ENCODE measurements around the gene CEP162. TPM values are rescaled to one million over a fixed set of nuclear protein-coding genes. Genes with fewer than 3 reads are reported as not detected.

The CEP162 gene
- total RNA-seq, 2 experiments from 2014 or later, result 2.6 to 2.8 TPM

- H3K4me3 Mint-ChIP-seq, result no peak overlapping the region
Measured at GRCh38 chr6:84258268-84258667, 30.8 kb upstream of the CEP162 start.

GRCh38 chr6:84255641-84256040 lies 28.2 kb upstream of the CEP162 start:
- Mint-ChIP-seq H3K4me3 (no peak overlapping the region), H3K9me3 (no peaks in the 10 kb centered on the region), H3K27me3 (peaks cover 61% of the 10 kb centered on the region), H3K4me1 (ENCODE audit: low read depth) (no peaks in the 10 kb centered on the region), H3K27ac (no peak overlapping the region), H3K36me3 (ENCODE audit: low read depth) (no peaks in the 10 kb centered on the region)
- intact Hi-C loops (cut with DNase I, micrococcal nuclease), result no loop called here
- Histone ChIP-seq H3K36me3 (ENCODE audit: insufficient read depth, low read length) (no peaks in the 10 kb centered on the region), H3K4me1 (ENCODE audit: insufficient read depth, low read length) (no peaks in the 10 kb centered on the region), H3K27me3 (ENCODE audit: control insufficient read depth in 1 of 2, insufficient read depth in 2 of 2, low read length in 2 of 2) (peaks cover 0 to 3% of the 10 kb centered on the region in 2 experiments), H3K4me3 (ENCODE audit: low read length) (no peak overlapping the region), H3K27ac (ENCODE audit: low read depth in 1 of 2, low read length in 2 of 2) (no peak overlapping the region), H3K9me3 (ENCODE audit: control insufficient read depth in 1 of 2, insufficient read depth in 1 of 2, low read length in 2 of 2) (no peaks in the 10 kb centered on the region)
- DNase-seq, result no peak
- no peak for ATAC-seq (ENCODE audit: poor library complexity)
- CTCF ChIA-PET, result no interaction called here
- POLR2A ChIA-PET, result no interaction called here
- TF ChIP-seq, protein P1, sequence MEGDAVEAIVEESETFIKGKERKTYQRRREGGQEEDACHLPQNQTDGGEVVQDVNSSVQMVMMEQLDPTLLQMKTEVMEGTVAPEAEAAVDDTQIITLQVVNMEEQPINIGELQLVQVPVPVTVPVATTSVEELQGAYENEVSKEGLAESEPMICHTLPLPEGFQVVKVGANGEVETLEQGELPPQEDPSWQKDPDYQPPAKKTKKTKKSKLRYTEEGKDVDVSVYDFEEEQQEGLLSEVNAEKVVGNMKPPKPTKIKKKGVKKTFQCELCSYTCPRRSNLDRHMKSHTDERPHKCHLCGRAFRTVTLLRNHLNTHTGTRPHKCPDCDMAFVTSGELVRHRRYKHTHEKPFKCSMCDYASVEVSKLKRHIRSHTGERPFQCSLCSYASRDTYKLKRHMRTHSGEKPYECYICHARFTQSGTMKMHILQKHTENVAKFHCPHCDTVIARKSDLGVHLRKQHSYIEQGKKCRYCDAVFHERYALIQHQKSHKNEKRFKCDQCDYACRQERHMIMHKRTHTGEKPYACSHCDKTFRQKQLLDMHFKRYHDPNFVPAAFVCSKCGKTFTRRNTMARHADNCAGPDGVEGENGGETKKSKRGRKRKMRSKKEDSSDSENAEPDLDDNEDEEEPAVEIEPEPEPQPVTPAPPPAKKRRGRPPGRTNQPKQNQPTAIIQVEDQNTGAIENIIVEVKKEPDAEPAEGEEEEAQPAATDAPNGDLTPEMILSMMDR (IDR thresholded peaks at IDR 0.05), result no peak

More at GRCh38 chr6:84258268-84258667, 30.8 kb upstream of the CEP162 start:
- Mint-ChIP-seq H3K9me3 (no peaks in the 10 kb centered on the region), H3K27ac (no peak overlapping the region), H3K36me3 (ENCODE audit: low read depth) (no peaks in the 10 kb centered on the region), H3K27me3 (peaks cover 55% of the 10 kb centered on the region), H3K4me1 (ENCODE audit: low read depth) (no peaks in the 10 kb centered on the region)
- Histone ChIP-seq H3K4me1 (ENCODE audit: insufficient read depth, low read length) (no peaks in the 10 kb centered on the region), H3K4me3 (ENCODE audit: low read length) (no peak overlapping the region), H3K9me3 (ENCODE audit: control insufficient read depth in 1 of 2, insufficient read depth in 1 of 2, low read length in 2 of 2) (no peaks in the 10 kb centered on the region), H3K36me3 (ENCODE audit: insufficient read depth, low read length) (no peaks in the 10 kb centered on the region), H3K27ac (ENCODE audit: low read depth in 1 of 2, low read length in 2 of 2) (no peak overlapping the region), H3K27me3 (ENCODE audit: control insufficient read depth in 1 of 2, insufficient read depth in 2 of 2, low read length in 2 of 2) (no peaks in the 10 kb centered on the region)
- intact Hi-C loops (cut with DNase I, micrococcal nuclease), result no loop called here
- DNase-seq, result no peak
- TF ChIP-seq, protein P1 (IDR thresholded peaks at IDR 0.05), result no peak
- no peak for ATAC-seq (ENCODE audit: poor library complexity)
- ChIA-PET CTCF (no interaction called here), POLR2A (no interaction called here)

GRCh38 chr6:84253380-84253779 lies 25.9 kb upstream of the CEP162 start:
- Histone ChIP-seq H3K4me3 (ENCODE audit: low read length) (no peak overlapping the region), H3K27ac (ENCODE audit: low read depth in 1 of 2, low read length in 2 of 2) (no peak overlapping the region), H3K27me3 (ENCODE audit: control insufficient read depth in 1 of 2, insufficient read depth in 2 of 2, low read length in 2 of 2) (peaks cover 0 to 3% of the 10 kb centered on the region in 2 experiments), H3K9me3 (ENCODE audit: control insufficient read depth in 1 of 2, insufficient read depth in 1 of 2, low read length in 2 of 2) (no peaks in the 10 kb centered on the region), H3K36me3 (ENCODE audit: insufficient read depth, low read length) (no peaks in the 10 kb centered on the region), H3K4me1 (ENCODE audit: insufficient read depth, low read length) (no peaks in the 10 kb centered on the region)
- no peaks in the 10 kb centered on the region for H3K36me3 Mint-ChIP-seq (ENCODE audit: low read depth)
- ChIA-PET POLR2A (no interaction called here), CTCF (interaction anchor here (0.7 to 0.9 kb wide), 2 partner anchors 18 to 1031 kb away, joined by 3 read pairs; no protein-coding TSS in a partner anchor)
- TF ChIP-seq, protein P1 (IDR thresholded peaks at IDR 0.05), result no peak
- H3K27ac Mint-ChIP-seq, result no peak overlapping the region
- no peaks in the 10 kb centered on the region for H3K4me1 Mint-ChIP-seq (ENCODE audit: low read depth)
- H3K4me3 Mint-ChIP-seq, result no peak overlapping the region
- peaks cover 48% of the 10 kb centered on the region for H3K27me3 Mint-ChIP-seq
- no peaks in the 10 kb centered on the region for H3K9me3 Mint-ChIP-seq
- ATAC-seq (ENCODE audit: poor library complexity), result no peak
- DNase-seq, result no peak
- intact Hi-C loops (cut with DNase I, micrococcal nuclease), result no loop called here
